Measurements from ENCODE around the gene GLIPR1L2.
"Not testable (repeated sequence)": the region's sequence is repeated elsewhere in the genome, so short reads cannot be mapped to it uniquely, and the experiment has no call there.

GLIPR1L2 gene

GRCh38 chr12:75437564-75437963 is 46.7 kb downstream of the GLIPR1L2 start:
- ATAC-seq, result peak; percentile 23

GRCh38 chr12:75438059-75438754 is 47.3 kb downstream of the GLIPR1L2 start:
- DNase-seq, result no peak
- ATAC-seq, result no peak

More at GRCh38 chr12:75437564-75437963, 46.7 kb downstream of the GLIPR1L2 start:
- DNase-seq, result no peak

GRCh38 chr12:75439048-75439447 is 48.2 kb downstream of the GLIPR1L2 start:
- ATAC-seq (no peak), DNase-seq (no peak)

- DNase-seq (no peak), ATAC-seq (no peak)
Observed at GRCh38 chr12:75439930-75440329, 49.0 kb downstream of the GLIPR1L2 start.

GRCh38 chr12:75441687-75442449 is 51.0 kb downstream of the GLIPR1L2 start:
- DNase-seq, ATAC-seq: not testable (repeated sequence)

- not testable (repeated sequence) for ATAC-seq, DNase-seq
Observed at GRCh38 chr12:75442454-75442853, 51.6 kb downstream of the GLIPR1L2 start.

- DNase-seq, result no peak
Observed at GRCh38 chr12:75443709-75444108, 52.8 kb downstream of the GLIPR1L2 start.

GRCh38 chr12:75444429-75445136 is 53.7 kb downstream of the GLIPR1L2 start:
- ATAC-seq (no peak), DNase-seq (no peak)

More at GRCh38 chr12:75443709-75444108, 52.8 kb downstream of the GLIPR1L2 start:
- ATAC-seq, result no peak

GRCh38 chr12:75445137-75445507 is 54.2 kb downstream of the GLIPR1L2 start:
- not testable (repeated sequence) for DNase-seq, ATAC-seq

- no peak for ATAC-seq
Observed at GRCh38 chr12:75446857-75447256, 56.0 kb downstream of the GLIPR1L2 start.

GRCh38 chr12:75447691-75448393 is 57.0 kb downstream of the GLIPR1L2 start:
- ATAC-seq (no peak), DNase-seq (no peak)

More at GRCh38 chr12:75446857-75447256, 56.0 kb downstream of the GLIPR1L2 start:
- no peak for DNase-seq

- DNase-seq (no peak), ATAC-seq (no peak)
Observed at GRCh38 chr12:75452675-75453330, 61.9 kb downstream of the GLIPR1L2 start.

GRCh38 chr12:75455839-75456238 is 65.0 kb downstream of the GLIPR1L2 start:
- DNase-seq, result no peak

GRCh38 chr12:75457191-75457590 is 66.3 kb downstream of the GLIPR1L2 start:
- DNase-seq (no peak), ATAC-seq (no peak)

More at GRCh38 chr12:75455839-75456238, 65.0 kb downstream of the GLIPR1L2 start:
- no peak for ATAC-seq

GRCh38 chr12:75457866-75458265 is 67.0 kb downstream of the GLIPR1L2 start:
- not testable (repeated sequence) for DNase-seq, ATAC-seq

GRCh38 chr12:75459755-75460154 is 68.9 kb downstream of the GLIPR1L2 start:
- ATAC-seq, result no peak

GRCh38 chr12:75460204-75460603 is 69.3 kb downstream of the GLIPR1L2 start:
- DNase-seq, result no peak

More at GRCh38 chr12:75459755-75460154, 68.9 kb downstream of the GLIPR1L2 start:
- no peak for DNase-seq

GRCh38 chr12:75471902-75472890 is 81.3 kb downstream of the GLIPR1L2 start:
- no peak for ATAC-seq
- DNase-seq, result no peak

More at GRCh38 chr12:75460204-75460603, 69.3 kb downstream of the GLIPR1L2 start:
- no peak for ATAC-seq

- no peak for DNase-seq
- no peak for ATAC-seq
Observed at GRCh38 chr12:75474116-75474515, 83.2 kb downstream of the GLIPR1L2 start.

GRCh38 chr12:75476071-75476470 is 85.2 kb downstream of the GLIPR1L2 start:
- ATAC-seq, result peak; percentile 12
- peak; percentile 49 for DNase-seq
